Tibial artery (tissue), 4 donors: ENCODE results near the gene A4GNT.

Experiments used
- DNase-seq, 2 donors: peaks; one replicate each; pipeline ENCODE4 v3.0.0-alpha.2; 2019
- H3K27ac ChIP-seq, 2 donors: fragments of 200-600 bp; sonication (generic) in 1 of 2; 1 replicate in 1 of 2; 2 replicates in 1 of 2; pipeline ENCODE4 v1.5.1; 2018 to 2019; ENCODE audit warnings: mild to moderate bottlenecking in 1 of 2
- H3K27me3 ChIP-seq, 2 donors: fragments of 200-600 bp; sonication (generic) in 1 of 2; one replicate each; pipeline versions ENCODE4 v1.5.1 to v1.6.0; 2016 to 2019
- H3K36me3 ChIP-seq, 3 donors: fragments of 200-600 bp; sonication (generic) in 2 of 3; one replicate each; pipeline ENCODE4 v1.5.1; 2016 to 2019; ENCODE audit warnings: mild to moderate bottlenecking in 2 of 3
- H3K4me1 ChIP-seq, 4 donors: fragments of 200-600 bp; sonication (generic) in 2 of 4; 1 replicate in 3 of 4; 2 replicates in 1 of 4; pipeline ENCODE4 v1.5.1; 2016 to 2019
- H3K4me3 ChIP-seq, 2 donors: fragments of 200-600 bp; sonication (generic) in 1 of 2; 1 replicate in 1 of 2; 2 replicates in 1 of 2; pipeline ENCODE4 v1.5.1; 2018 to 2019; ENCODE audit warnings: mild to moderate bottlenecking in 2 of 2
- H3K9me3 ChIP-seq, 3 donors: fragments of 200-600 bp; sonication (generic) in 1 of 3; one replicate each; pipeline ENCODE4 v1.5.1; 2016 to 2019
- intact Hi-C: fragments of 100-400 bp; cut with DNase I; formaldehyde crosslinking; loops from one replicate; pipeline ENCODE4 v1.15.0; 2023; ENCODE audit warnings: low total_unique reads
- TF ChIP-seq, protein P1 (sequence below), 2 experiments: fragments of 200-600 bp in 1 of 2; fragments of 450-650 bp in 1 of 2; IDR thresholded peaks; one replicate each; pipeline ENCODE4 v1.5.1; 2017 to 2019; ENCODE audit warnings: antibody characterized with exemption in 2 of 2, mild to moderate bottlenecking in 1 of 2, moderate library complexity in 1 of 2

A4GNT gene

GRCh38 chr3:138118612-138119422, 13.4 kb downstream of the A4GNT start:
- Histone ChIP-seq H3K4me3 (no peak overlapping the region), H3K27ac (no peak overlapping the region), H3K27me3 (no peaks in the 10 kb centered on the region), H3K9me3 (no peaks in the 10 kb centered on the region), H3K36me3 (no peaks in the 10 kb centered on the region), H3K4me1 (peaks cover 0 to 30% (median 16%) of the 10 kb centered on the region in 4 donors)
- TF ChIP-seq, protein P1, sequence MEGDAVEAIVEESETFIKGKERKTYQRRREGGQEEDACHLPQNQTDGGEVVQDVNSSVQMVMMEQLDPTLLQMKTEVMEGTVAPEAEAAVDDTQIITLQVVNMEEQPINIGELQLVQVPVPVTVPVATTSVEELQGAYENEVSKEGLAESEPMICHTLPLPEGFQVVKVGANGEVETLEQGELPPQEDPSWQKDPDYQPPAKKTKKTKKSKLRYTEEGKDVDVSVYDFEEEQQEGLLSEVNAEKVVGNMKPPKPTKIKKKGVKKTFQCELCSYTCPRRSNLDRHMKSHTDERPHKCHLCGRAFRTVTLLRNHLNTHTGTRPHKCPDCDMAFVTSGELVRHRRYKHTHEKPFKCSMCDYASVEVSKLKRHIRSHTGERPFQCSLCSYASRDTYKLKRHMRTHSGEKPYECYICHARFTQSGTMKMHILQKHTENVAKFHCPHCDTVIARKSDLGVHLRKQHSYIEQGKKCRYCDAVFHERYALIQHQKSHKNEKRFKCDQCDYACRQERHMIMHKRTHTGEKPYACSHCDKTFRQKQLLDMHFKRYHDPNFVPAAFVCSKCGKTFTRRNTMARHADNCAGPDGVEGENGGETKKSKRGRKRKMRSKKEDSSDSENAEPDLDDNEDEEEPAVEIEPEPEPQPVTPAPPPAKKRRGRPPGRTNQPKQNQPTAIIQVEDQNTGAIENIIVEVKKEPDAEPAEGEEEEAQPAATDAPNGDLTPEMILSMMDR (IDR thresholded peaks at IDR 0.05), result peak; percentile 74 to 83
- DNase-seq, result peak; percentile 82 to 88
- intact Hi-C loops, result loop anchor here (5.0 kb wide), 1 partner anchor 68 kb away; the partner anchor contains the start of gene ARMC8

GRCh38 chr3:138114988-138115971, 16.9 kb downstream of the A4GNT start, which contains the start of gene DZIP1L:
TSS of gene DZIP1L (minus strand) at chr3:138115608. CDS start at chr3:138103971, 11,637 bp downstream.
- peaks cover 0 to 46% (median 22%) of the 10 kb centered on the region in 4 donors for H3K4me1 ChIP-seq

DNA sequence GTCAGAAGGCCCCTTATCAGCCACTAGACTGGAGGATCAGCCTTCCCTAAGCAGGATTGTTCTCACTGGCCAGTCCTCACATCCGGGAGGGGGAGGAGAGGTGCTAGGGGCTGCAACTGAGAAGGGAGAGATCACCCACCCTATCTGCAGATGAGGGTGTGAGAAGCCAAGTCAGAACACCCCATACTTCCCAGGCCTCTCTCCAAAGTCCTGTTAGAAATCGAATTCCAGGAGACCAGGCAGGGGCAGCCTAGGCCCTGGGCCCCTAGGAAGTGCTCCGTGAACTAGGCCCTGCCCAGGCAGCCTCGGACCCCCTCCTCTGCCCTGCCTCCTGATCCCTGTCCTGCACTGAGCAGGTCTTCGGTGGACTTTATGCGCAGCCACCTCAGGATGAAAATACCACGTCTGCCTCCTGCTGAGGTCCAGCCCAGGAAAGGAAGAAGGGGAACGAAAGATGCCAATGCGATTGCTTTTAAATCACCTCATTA, 17.7 kb downstream of the A4GNT start:
- Histone ChIP-seq H3K9me3 (no peaks in the 10 kb centered on the region), H3K27ac (peak overlapping the region; percentile 84 to 92), H3K4me1 (peaks cover 0 to 46% (median 22%) of the 10 kb centered on the region in 4 donors), H3K27me3 (no peaks in the 10 kb centered on the region), H3K4me3 (peak overlapping the region; percentile 71 to 79), H3K36me3 (peaks cover 0 to 6% (median 0%) of the 10 kb centered on the region in 3 donors)
- DNase-seq, result no peak
- intact Hi-C loops, result no loop called here
- TF ChIP-seq, protein P1 (IDR thresholded peaks at IDR 0.05), result no peak

More at GRCh38 chr3:138114988-138115971, 16.9 kb downstream of the A4GNT start, which contains the start of gene DZIP1L:
- DNase-seq, result peak; percentile 67 to 86
- TF ChIP-seq, protein P1 (IDR thresholded peaks at IDR 0.05), result peak; percentile 50 to 59
- no peaks in the 10 kb centered on the region for H3K9me3 ChIP-seq
- intact Hi-C loops, result loop anchor here (5.0 kb wide), 1 partner anchor 72 kb away; the partner anchor contains the start of gene ARMC8
- H3K27me3 ChIP-seq, result no peaks in the 10 kb centered on the region
- H3K27ac ChIP-seq, result peak within 1 kb of the TSS; percentile 84 to 92
- H3K36me3 ChIP-seq, result peaks cover 0 to 6% (median 0%) of the 10 kb centered on the region in 3 donors
- peak within 1 kb of the TSS; percentile 71 to 79 for H3K4me3 ChIP-seq

DNA sequence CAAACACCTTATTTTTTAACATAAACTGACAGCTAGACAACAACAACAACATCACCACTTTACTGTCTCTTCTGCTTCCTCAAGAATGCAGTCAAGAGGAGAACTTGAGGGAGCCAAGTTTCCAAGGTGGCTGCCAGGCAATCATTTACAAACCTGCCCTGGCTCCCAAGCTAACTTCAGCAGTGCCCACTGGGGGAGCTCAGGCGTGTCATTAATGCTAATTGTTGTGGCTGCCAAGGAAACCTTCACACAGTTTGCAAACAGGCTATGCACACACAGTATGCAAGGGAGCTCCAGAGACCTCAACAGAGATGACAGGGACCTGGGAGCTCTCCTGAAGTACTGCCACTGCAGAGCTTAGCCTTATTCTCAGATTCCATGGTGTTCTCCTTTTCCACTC, 18.9 kb downstream of the A4GNT start:
- Histone ChIP-seq H3K27me3 (no peaks in the 10 kb centered on the region), H3K36me3 (peaks cover 0 to 6% (median 0%) of the 10 kb centered on the region in 3 donors), H3K9me3 (no peaks in the 10 kb centered on the region), H3K4me1 (peaks cover 0 to 39% (median 21%) of the 10 kb centered on the region in 4 donors), H3K27ac (peak overlapping the region; percentile 84 to 92), H3K4me3 (no peak overlapping the region)
- DNase-seq, result no peak
- intact Hi-C loops, result no loop called here
- TF ChIP-seq, protein P1 (IDR thresholded peaks at IDR 0.05), result no peak

DNA sequence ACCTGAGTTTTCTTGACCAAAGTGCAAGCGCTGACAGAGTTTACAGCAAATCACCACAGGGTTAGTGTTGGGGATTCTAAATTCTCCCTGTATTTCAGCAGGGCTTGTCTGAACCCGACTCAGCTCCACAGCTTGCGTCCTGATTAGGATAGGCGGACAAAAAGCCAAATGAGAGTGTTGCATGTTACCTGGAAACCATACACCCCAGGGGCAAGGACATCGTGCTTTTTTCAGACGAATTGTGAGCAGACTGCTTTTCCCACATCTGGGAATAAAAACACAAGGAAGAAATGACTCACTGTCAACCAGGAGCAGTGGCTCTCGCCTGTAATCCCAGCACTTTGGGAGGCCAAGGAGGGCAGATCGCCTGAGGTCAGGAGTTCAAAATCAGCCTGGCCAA, 19.8 kb downstream of the A4GNT start:
- peaks cover 0 to 12% (median 0%) of the 10 kb centered on the region in 3 donors for H3K36me3 ChIP-seq
- TF ChIP-seq, protein P1 (IDR thresholded peaks at IDR 0.05), result no peak
- no peak overlapping the region for H3K4me3 ChIP-seq
- DNase-seq, result no peak
- no peaks in the 10 kb centered on the region for H3K27me3 ChIP-seq
- H3K27ac ChIP-seq, result no peak overlapping the region
- peaks cover 0 to 39% (median 21%) of the 10 kb centered on the region in 4 donors for H3K4me1 ChIP-seq
- H3K9me3 ChIP-seq, result no peaks in the 10 kb centered on the region
- intact Hi-C loops, result no loop called here
